WTC11 (cell line): ENCODE results near the gene DYNC2LI1. TPM values are rescaled to one million over a fixed set of nuclear protein-coding genes. Genes with fewer than 3 reads are reported as not detected.

Experiments
- ATAC-seq: fragments of 200-7000 bp; cut with Tn5 transposase; 2 replicates; pipeline ENCODE4 v1.10.0; 2021; ENCODE audit warnings: mild to moderate bottlenecking, moderate library complexity
- CTCF ChIA-PET: fragments of 300-600 bp; sonication (Branson Sonifier 250); formaldehyde crosslinking; loops from one replicate; lab custom pipeline; 2021; ENCODE audit warnings: antibody characterized with exemption; lab: Charles Lee
- POLR2A ChIA-PET: fragments of 350-600 bp; sonication (Branson Sonifier 250); formaldehyde crosslinking; loops from one replicate; lab custom pipeline; 2021; ENCODE audit warnings: antibody characterized with exemption; lab: Charles Lee
- DNase-seq: peaks from one replicate; pipeline ENCODE4 v3.0.0; 2021; ENCODE audit warnings: low spot score
- H3K27ac Mint-ChIP-seq: 2 replicates; pipeline ENCODE4 v1.8.0; 2021; ENCODE audit warnings: mixed read lengths
- H3K27me3 Mint-ChIP-seq: 2 replicates; pipeline ENCODE4 v1.8.0; 2021; ENCODE audit warnings: low read depth, mild to moderate bottlenecking, moderate library complexity, mixed read lengths
- H3K36me3 Mint-ChIP-seq: 2 replicates; pipeline ENCODE4 v1.8.0; 2021; ENCODE audit warnings: mixed read lengths
- H3K4me1 Mint-ChIP-seq: 2 replicates; pipeline ENCODE4 v1.8.0; 2022; ENCODE audit warnings: mixed read lengths
- H3K4me3 Mint-ChIP-seq: 2 replicates; pipeline ENCODE4 v1.8.0; 2021; ENCODE audit warnings: mild to moderate bottlenecking, moderate library complexity, mixed read lengths
- H3K9me3 Mint-ChIP-seq: 2 replicates; pipeline ENCODE4 v1.8.0; 2021; ENCODE audit warnings: mixed read lengths
- AR ChIP-seq: fragments of 250-450 bp; sonication (Bioruptor Pico); IDR thresholded peaks from 2 replicates; pipeline ENCODE4 v1.9.0; 2021; ENCODE audit warnings: mild to moderate bottlenecking
- CREB1 ChIP-seq: sonication (generic); formaldehyde crosslinking; IDR thresholded peaks from 2 replicates; pipeline ENCODE4 v1.8.0; 2023; ENCODE audit warnings: mild to moderate bottlenecking, missing genetic modification reagents
- CTCF ChIP-seq: fragments of 200-600 bp; IDR thresholded peaks from 2 replicates; pipeline ENCODE4 v1.8.0; 2022; ENCODE audit warnings: antibody characterized with exemption
- E2F4 ChIP-seq: sonication (generic); formaldehyde crosslinking; IDR thresholded peaks from 2 replicates; pipeline ENCODE4 v1.8.1; 2022; ENCODE audit warnings: low read depth, mild to moderate bottlenecking, moderate library complexity, missing genetic modification reagents, borderline replicate concordance
- ERG ChIP-seq: fragments of 250-450 bp; sonication (Bioruptor Pico); IDR thresholded peaks from 2 replicates; pipeline ENCODE4 v1.8.0; 2021; ENCODE audit warnings: mild to moderate bottlenecking
- HMGXB4 ChIP-seq: sonication (generic); formaldehyde crosslinking; IDR thresholded peaks from 2 replicates; pipeline ENCODE4 v1.8.1; 2023; ENCODE audit warnings: mild to moderate bottlenecking, moderate library complexity, missing genetic modification reagents
- JAZF1 ChIP-seq: fragments of 250-450 bp; sonication (Bioruptor Pico); IDR thresholded peaks from 2 replicates; pipeline ENCODE4 v1.9.0; 2021; ENCODE audit warnings: moderate library complexity, mild to moderate bottlenecking, inconsistent platforms
- JUN ChIP-seq: sonication (generic); formaldehyde crosslinking; IDR thresholded peaks from 2 replicates; pipeline ENCODE4 v1.8.0; 2023; ENCODE audit warnings: mild to moderate bottlenecking, missing genetic modification reagents
- NR3C1 ChIP-seq: sonication (generic); formaldehyde crosslinking; conservative IDR thresholded peaks from 2 replicates; pipeline ENCODE4 v1.8.1; 2023; ENCODE audit warnings: low read depth, mild to moderate bottlenecking, missing genetic modification reagents
- SMAD3 ChIP-seq: sonication (generic); formaldehyde crosslinking; IDR thresholded peaks from 2 replicates; pipeline ENCODE4 v1.8.0; 2022; ENCODE audit warnings: missing genetic modification reagents, mild to moderate bottlenecking, borderline replicate concordance
- SOX15 ChIP-seq: fragments of 250-450 bp; sonication (Bioruptor Pico); IDR thresholded peaks from 2 replicates; pipeline ENCODE4 v1.9.0; 2021; ENCODE audit warnings: mild to moderate bottlenecking
- STAT6 ChIP-seq: sonication (generic); formaldehyde crosslinking; conservative IDR thresholded peaks from 2 replicates; pipeline ENCODE4 v1.8.1; 2023; ENCODE audit warnings: mild to moderate bottlenecking, low read depth, missing genetic modification reagents, moderate library complexity
- TCF7 ChIP-seq: sonication (generic); formaldehyde crosslinking; IDR thresholded peaks from 2 replicates; pipeline ENCODE4 v1.8.0; 2022; ENCODE audit warnings: mild to moderate bottlenecking, low read depth, missing genetic modification reagents, moderate library complexity
- TEAD4 ChIP-seq: sonication (generic); formaldehyde crosslinking; IDR thresholded peaks from 2 replicates; pipeline ENCODE4 v1.8.0; 2022; ENCODE audit warnings: mild to moderate bottlenecking, missing genetic modification reagents
- TP53 ChIP-seq: sonication (generic); formaldehyde crosslinking; IDR thresholded peaks from 2 replicates; pipeline ENCODE4 v1.8.1; 2023; ENCODE audit warnings: mild to moderate bottlenecking, missing genetic modification reagents
- ZNF138 ChIP-seq: sonication (generic); formaldehyde crosslinking; conservative IDR thresholded peaks from 2 replicates; pipeline ENCODE4 v1.8.1; 2022; ENCODE audit warnings: mild to moderate bottlenecking, moderate library complexity, missing genetic modification reagents
- ZNF671 ChIP-seq: fragments of 250-450 bp; sonication (Bioruptor Pico); IDR thresholded peaks from 2 replicates; pipeline ENCODE4 v1.8.0; 2021; ENCODE audit warnings: mild to moderate bottlenecking
- total RNA-seq: library from RNA; stranded (reverse); gene quantifications from 3 replicates; pipeline ENCODE4 v1.2.3, GENCODE V29; 2021

DYNC2LI1 gene
- total RNA-seq, 1 experiment from 2014 or later: 7.0 TPM

GRCh38 chr2:43745457-43745856, 28.4 kb upstream of the DYNC2LI1 start (continued):
- TF ChIP-seq AR (CRISPR knock-in tag) (no peak), JUN (CRISPR knock-in tag) (no peak), ZNF671 (CRISPR knock-in tag) (no peak), E2F4 (no peak), HMGXB4 (CRISPR knock-in tag) (no peak), NR3C1 (CRISPR knock-in tag) (no peak)

GRCh38 chr2:43748333-43748732, 25.5 kb upstream of the DYNC2LI1 start:
- no peak overlapping the region for H3K4me3 Mint-ChIP-seq
- CTCF ChIA-PET: no interaction called here
- no peak for TF ChIP-seq ERG
- no peak for TF ChIP-seq TEAD4 (CRISPR knock-in tag)
- no peak for TF ChIP-seq SOX15 (CRISPR knock-in tag)
- TF ChIP-seq NR3C1 (CRISPR knock-in tag): no peak
- no peak for TF ChIP-seq SMAD3 (CRISPR knock-in tag)
- no peak for TF ChIP-seq STAT6 (CRISPR knock-in tag)
- no peak for TF ChIP-seq JAZF1 (CRISPR knock-in tag)
- TF ChIP-seq CREB1 (CRISPR knock-in tag): no peak
- no peak for TF ChIP-seq ZNF138 (CRISPR knock-in tag)
- TF ChIP-seq TCF7 (CRISPR knock-in tag): no peak
- TF ChIP-seq CTCF: no peak
- no peak for TF ChIP-seq TP53 (CRISPR knock-in tag)
- no peaks in the 10 kb centered on the region for H3K9me3 Mint-ChIP-seq
- H3K27ac Mint-ChIP-seq: no peak overlapping the region
- H3K27me3 Mint-ChIP-seq: no peaks in the 10 kb centered on the region
- H3K36me3 Mint-ChIP-seq: no peaks in the 10 kb centered on the region
- POLR2A ChIA-PET: no interaction called here
- no peak for DNase-seq
- ATAC-seq: no peak
- H3K4me1 Mint-ChIP-seq: 0 out of 2 replicates have a peak, but pooled peaks cover 4% of the 10 kb centered on the region
